GM20431 (cell line): ENCODE measurements around the gene GPR149.

Experiments
- in situ Hi-C: fragments of 300-500 bp; cut with MseI, MboI; formaldehyde crosslinking; loops from one replicate; pipeline ENCODE4 v1.15.0; 2020; ENCODE audit warnings: low sequenced_read_pairs; ENCODE audit not compliant: unreplicated experiment

Gene GPR149

DNA sequence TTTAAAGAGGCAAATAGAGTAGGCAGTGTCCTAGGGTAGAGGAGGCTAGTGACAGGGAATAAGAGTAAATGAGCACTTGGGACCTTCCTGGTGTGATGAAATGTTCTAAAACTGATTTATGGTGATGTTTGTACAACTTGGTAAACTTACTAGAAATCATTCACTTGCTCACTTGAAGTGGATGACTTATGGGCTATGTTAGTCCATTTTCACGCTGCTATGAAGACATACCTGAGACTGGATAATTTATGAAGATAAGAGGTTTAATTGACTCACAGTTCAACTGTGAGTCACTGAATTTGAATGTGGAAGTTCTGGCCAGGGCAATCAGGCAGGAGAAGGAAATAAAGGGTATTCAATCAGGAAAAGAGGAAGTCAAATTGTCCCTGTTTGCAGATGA lies 74.0 kb downstream of the GPR149 start:
- in situ Hi-C loops, result no loop called here

DNA sequence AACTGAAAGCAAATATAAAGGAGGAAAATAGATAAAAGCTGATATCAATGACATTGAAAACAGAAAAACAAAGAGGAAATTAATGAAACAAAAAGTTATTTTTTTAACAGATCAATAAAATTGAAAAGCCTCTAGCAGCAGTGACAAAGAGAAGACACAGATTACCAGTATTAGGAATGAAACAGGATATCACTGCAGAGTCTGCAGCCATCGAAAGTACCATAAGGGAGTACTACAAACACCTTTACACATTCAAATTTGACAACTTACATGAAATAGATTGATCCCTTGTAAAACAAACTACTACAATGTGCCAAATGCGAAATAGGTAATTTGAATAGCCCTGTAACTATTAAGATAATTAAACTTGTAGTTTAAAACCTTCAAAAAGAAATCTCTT lies 80.8 kb downstream of the GPR149 start:
- in situ Hi-C loops, result loop anchor here (25.0 kb wide), 2 partner anchors 963 to 1363 kb away; no protein-coding TSS in a partner anchor

DNA sequence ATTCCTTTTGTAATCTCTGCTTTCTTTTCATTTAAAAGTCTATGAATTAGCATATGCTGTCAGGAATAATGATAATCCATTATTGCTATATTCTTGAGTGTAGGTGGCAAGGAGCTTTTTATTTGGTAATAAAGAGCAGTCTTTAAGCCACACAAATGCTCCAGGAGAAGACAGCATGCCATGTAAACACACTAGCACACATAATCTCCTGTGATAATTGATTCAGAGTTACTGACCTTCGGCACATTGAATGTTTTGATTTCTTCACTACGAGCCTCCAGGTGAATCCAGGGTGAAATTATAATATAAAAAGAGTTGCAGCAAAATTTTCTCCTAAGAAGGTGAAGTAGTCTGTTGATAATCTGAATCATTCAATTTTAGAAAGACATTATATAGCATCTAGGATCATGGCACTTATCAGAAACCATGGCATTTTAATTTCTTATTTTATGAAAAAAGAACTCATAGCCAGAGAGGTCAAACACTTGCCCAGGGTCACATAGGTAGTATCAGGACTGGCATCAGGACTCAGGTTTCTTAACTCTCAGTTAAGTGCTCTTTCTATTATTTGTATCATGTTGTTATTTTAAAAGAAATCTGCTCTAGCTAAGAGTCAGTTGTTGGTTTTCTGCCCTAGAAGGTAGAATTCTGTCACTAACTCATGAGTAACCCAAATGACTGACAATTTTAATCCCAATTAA lies 84.4 kb downstream of the GPR149 start:
- in situ Hi-C loops, result loop anchor here (25.0 kb wide), 2 partner anchors 967 to 1367 kb away; no protein-coding TSS in a partner anchor

DNA sequence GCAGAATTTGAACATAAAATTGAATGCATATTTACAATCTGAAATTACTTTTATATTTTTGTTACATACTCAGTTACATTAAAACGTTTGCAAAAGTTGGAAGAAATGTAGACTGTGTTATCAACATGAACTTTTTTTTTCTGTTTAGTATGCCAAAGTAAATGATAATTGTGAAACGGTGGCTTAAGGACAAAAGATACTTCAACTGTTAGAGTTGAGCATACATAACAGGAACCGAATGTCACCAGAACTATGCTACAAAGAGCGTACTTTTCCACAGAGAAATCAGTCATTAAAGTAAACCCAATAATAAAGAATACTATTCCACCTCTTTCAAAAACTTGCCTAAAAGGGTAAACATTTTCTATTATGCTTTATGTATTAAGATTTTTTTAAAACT lies 91.4 kb downstream of the GPR149 start:
- in situ Hi-C loops, result loop anchor here (25.0 kb wide), 2 partner anchors 974 to 1374 kb away; no protein-coding TSS in a partner anchor

DNA sequence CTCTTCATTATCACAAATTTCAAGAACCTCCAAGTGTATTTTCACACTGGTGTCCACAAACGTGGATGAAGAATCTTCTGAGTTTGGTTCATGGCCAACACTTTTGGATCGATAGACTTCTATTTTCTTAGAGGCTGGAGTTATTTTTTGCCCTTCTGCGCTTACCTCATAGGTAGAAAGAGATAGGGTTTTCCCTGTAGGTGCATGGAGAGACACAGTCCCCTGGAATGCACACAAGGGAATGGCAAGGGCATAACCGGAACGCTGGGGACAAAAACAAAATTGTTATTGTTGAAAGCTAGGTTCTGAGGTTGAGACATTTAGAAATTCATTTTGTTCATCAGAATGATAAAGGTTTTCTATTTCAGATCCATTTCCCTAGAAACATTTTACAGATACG lies 92.0 kb downstream of the GPR149 start:
- in situ Hi-C loops, result loop anchor here (25.0 kb wide), 2 partner anchors 974 to 1374 kb away; no protein-coding TSS in a partner anchor

DNA sequence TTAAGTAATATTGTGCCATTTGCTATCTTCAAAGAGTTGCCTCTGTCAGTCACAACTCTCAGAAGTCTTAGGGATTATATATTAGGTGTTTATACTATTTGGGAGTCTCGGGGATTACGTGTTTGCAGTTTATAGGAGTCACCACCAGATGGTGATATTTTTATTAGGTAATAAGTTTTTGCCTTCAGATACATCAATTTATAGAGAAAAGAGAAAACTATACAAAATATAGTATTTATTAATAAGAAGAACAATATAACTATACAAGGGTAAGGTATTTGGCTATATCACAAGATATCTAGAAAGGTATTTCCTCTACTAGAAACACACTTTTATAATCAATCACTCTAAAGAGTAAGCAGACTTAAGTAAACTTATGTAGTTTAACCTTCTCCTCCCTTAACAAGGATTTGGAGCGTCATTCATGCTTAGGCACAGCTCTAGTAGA lies 95.0 kb downstream of the GPR149 start:
- in situ Hi-C loops, result loop anchor here (25.0 kb wide), 2 partner anchors 977 to 1377 kb away; no protein-coding TSS in a partner anchor

DNA sequence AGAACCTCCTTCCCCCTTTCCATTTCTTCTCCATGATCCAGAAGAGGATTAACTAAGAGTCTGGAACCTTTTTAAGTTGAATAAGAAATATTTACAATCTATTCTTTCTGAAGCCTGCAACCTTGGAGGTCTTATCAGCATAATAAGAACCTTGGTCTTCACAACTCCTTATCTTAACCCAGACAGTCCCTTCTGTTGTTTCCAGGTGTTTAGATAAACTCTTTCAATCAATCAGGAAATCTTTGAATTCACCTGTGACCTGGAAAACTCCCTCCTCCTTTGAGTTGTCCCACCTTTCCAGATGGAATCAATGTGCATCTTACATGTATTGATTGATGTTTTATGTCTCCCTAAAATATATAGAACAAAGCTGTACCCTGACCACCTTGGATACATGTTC lies 102.1 kb downstream of the GPR149 start:
- in situ Hi-C loops, result loop anchor here (25.0 kb wide), 2 partner anchors 984 to 1384 kb away; no protein-coding TSS in a partner anchor

DNA sequence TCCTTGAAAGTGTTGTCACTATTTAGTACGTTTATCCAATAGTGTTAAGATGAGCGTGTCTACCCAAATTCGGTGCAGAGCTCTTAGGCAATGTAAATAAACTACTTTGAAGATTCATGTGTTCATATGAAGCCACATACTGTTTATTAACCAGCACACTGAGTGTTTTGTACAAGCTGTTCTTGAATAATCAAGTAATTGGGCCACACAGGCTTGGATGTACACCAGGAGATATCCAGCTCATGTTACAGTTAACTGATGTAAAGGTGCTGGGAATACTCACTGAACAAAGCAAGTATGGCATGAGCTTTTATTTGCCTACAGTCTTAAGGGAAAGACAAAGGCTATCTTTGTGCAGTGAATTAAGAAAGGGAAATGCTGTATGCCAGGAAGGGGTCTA lies 105.1 kb downstream of the GPR149 start:
- in situ Hi-C loops, result loop anchor here (25.0 kb wide), 2 partner anchors 987 to 1387 kb away; no protein-coding TSS in a partner anchor

DNA sequence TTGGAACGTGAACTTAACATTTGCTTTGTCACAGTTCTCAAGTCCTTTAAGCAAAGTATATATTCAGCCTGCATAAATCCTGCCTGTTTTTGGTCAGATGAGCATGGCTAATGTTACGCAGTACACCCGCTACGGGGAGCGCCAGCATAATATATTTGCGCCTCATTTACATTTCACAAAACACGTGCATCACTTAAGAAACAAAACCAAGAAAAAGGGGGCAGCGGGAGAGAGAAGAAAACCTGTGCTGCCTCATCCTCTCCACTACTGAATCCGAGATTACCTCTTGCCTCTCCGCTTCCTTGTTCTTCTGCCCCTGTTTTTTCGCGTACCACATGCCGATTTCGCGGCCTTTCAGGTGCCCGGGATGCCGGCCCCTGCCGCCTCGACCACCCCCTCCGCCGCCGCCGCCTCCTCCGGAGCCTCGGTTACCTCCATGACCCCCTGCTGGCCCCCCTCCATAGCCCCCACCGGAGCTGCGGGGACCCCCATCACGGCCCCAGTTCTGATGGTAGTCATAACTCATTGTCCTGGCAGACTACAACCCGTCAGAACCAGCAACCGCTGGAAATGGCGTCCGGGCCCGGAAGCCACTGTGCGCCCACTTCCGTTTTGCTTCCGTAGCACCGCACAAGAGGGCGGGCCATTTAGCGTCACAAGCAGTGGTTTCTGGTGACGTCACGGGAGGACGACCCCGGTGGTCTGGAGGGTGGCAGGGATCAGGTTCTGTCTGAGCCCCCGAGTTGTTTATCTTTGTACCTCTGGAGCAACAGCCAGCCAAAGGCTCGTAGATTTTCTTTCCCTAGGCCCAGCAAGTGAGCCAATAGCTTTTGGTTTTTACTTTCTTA lies 105.9 kb downstream of the GPR149 start, which contains the start of gene DHX36:
Gene DHX36, minus strand, starts transcription at position 597 of the 848 bp plus-strand sequence. Its CDS starts 71 bp downstream, at position 526.
- in situ Hi-C loops, result no loop called here

DNA sequence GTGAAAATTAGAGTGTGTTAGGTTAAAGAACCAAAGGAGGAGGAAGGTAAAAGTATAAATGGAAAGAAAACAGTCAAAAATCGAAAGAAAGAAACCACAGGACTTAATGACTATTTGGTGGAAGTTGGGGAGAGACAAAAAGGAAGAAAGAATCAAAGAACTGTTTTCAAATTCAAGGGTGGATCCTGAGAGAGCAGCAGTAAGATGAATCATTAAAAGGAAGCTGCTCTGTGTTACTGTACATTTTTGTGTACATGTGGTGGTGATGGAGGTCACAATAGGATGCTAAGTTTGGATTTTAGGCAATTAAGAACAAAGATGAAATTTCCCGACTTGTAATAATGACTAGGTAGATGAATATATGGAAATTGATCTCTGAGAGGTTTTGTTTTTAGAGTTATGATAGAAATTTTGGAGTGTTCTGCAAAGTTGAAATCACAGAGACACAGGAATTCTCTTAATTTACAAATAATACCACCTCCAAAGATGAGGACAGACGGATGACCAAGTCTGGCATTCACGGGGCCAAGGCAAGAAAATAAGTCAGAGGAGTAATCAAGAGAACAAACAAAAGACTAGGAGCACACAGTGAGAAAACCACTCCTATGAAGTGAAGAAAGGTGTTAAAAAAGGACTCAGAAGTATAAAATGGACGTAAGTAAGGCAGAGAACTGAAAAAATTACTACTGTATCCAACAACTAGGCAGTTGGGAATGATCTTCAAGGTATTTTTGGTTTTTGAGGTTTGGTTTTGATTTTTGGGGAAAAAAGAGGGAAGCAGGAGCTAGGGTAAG lies 112.8 kb downstream of the GPR149 start:
- in situ Hi-C loops, result no loop called here

DNA sequence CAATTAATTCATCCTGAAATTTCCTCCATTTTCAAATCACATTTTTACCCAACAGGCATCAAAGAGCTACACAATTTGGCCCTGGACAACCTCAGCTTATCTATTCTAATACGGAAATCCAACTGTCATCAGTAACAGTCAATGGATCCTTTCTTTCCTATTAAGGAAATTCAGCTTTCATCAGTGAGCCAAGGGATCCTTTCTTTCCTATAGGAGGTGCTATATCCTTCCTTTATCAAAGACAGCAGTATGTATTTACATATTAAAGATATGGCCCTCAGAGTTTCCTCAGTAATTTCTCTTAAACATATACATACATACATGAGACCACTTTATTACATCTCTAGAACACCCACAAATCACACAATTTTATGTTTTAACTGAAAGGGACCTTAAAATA lies 115.8 kb downstream of the GPR149 start:
- in situ Hi-C loops, result no loop called here

DNA sequence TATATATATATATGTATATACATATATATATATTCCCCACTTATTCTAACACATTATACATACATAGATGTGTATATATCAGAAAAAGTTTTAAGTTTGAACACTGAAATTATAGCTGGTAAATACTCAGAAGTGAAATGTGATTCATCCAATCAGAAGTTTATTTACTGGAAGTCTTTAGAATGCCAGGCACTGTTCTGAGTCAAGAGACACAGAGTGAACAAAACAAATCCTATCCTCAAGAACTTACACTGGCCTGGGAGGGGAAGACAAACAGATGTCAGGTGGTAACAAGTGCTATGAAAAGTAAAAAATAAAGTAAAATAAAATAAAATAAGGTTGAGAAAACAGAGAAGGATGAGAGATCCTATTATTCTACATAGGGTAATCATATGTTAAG lies 119.2 kb downstream of the GPR149 start:
- in situ Hi-C loops, result no loop called here

DNA sequence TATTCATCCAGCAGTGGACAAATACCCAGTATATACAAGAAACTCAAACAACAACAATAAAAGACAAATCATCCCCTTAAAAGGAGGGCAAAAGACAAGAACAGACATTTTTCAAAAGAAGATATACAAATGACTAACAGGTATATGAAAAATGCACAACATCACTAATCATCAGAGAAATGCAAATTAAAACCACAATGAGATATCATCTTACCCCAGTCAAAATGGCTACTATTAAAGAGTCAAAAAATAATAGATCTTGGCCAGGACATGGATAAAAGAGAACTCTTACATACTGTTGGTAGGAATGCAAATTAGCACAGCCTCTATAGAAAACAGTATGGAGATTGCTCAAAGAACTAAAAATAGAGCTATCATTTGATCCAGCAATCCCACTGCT lies 122.6 kb downstream of the GPR149 start:
- in situ Hi-C loops, result no loop called here

DNA sequence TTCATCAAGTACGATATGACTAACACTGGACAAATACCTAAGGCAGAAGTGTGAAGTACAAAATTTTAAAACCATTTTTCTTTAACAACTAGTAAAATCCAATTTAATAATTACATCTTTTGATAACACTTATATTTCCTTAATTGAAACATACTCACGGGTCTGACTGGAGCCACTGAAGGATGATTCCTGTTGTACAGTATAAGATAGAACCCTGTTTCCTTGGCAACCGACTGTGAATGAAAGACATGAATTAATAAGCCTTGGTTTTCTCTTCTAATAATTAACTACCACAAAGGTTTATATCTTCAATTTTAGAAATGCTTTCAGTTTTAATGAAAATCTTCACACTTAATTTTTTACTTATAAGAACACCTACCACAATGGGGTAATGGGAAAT lies 125.1 kb downstream of the GPR149 start:
- in situ Hi-C loops, result no loop called here

DNA sequence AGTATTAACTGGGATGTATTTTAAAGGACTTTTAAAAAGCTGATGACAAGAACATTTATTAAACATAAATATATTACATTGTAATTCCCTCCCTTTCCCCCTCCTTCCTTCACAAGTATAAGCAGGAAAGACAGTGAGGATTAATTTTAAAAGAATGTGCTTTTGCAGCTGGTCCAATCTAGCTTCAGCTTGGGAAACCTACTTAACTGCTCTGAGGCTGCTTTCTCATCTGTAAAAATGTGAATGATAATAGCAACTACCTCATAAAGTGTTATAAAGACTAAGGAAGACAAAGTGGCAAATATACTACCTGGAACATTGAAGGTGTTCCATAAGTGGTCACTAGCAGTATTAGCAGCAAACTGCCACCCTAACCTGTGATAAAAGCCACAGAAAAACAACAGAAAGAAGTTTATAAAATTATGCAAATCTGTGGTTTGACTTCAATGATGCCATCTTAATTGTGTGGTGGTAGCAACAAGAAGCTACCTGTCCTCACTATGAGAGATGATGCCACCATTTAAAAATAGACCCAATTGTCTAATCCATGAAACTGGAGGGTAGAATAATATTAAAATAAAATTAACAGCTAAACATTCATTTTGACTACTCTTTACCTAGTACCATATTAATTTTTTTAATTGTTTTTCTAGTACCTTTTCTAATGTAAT lies 125.7 kb downstream of the GPR149 start:
- in situ Hi-C loops, result no loop called here

DNA sequence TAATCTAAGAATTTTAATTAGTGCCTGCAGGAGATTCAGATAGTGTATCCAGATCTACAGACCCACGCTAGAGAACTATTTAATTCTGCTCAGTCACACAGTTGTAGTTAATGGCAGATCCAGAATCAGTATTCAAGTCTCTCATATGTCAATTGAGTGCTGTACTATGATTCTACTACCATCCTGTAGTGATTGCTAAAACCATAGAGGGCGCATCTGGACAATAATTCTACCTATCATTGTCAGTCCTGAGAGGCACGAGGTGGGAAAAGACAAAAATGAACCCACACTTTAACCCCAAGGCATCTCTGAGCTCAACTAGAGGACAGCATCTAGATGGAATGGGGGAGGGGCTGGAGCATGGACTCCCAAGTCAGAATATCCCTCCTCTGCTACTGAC lies 128.4 kb downstream of the GPR149 start:
- in situ Hi-C loops, result no loop called here

DNA sequence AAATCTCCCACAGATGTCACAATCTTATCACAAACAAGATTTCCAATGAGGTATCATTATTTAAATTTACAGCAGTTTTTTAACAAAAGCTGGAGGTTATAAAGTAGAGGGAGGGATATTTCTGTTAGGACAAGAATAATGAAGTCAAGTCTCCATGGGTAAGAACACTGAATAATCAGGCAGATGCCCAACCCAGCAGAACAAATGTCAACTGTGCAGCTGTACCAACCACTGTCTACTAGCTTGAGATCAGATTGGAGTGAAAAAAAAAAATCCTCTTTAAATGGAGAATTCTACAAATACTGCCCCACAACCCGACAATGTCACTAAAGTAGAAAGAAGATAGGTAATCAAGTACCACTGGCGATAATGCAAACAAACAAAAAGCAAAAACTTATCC lies 136.0 kb downstream of the GPR149 start:
- in situ Hi-C loops, result no loop called here

DNA sequence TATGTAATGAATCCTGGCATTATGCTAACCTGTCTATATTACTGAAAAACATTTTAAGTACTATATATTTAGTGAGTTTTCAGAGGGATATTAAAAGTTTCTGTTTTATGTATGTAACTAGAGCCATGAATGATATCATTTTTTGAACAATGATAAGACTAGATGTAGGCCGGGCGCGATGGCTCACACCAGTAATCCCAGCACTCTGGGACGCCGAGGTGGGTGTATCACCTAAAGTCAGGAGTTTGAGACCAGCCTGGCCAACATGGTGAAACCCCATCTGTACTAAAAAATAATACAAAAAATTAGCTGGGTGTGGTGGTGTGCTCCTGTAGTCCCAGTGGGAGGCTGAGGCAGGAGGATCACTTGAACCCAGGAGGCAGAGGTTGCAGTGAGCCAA lies 139.8 kb downstream of the GPR149 start:
- in situ Hi-C loops, result no loop called here
